ENCODE data around the gene PRC1.

Gene PRC1

GRCh38 chr15:90921887-90922286 lies 72.4 kb downstream of the PRC1 start:
- H3K27ac ChIP-seq, result no peak overlapping the region
- TF ChIP-seq CTCF (IDR thresholded peaks at IDR 0.05), result no peak
- no peak for TF ChIP-seq ZFX (IDR thresholded peaks at IDR 0.05; ENCODE audit: borderline replicate concordance)

- TF ChIP-seq CTCF (IDR thresholded peaks at IDR 0.05) (no peak), ZFX (IDR thresholded peaks at IDR 0.05; ENCODE audit: borderline replicate concordance) (no peak)
- H3K27ac ChIP-seq, result no peak overlapping the region
Observed at GRCh38 chr15:90918835-90919234, 75.5 kb downstream of the PRC1 start.

GRCh38 chr15:90918034-90918788 lies 76.1 kb downstream of the PRC1 start:
- TF ChIP-seq CTCF (IDR thresholded peaks at IDR 0.05) (no peak), ZFX (IDR thresholded peaks at IDR 0.05; ENCODE audit: borderline replicate concordance) (no peak)
- no peak overlapping the region for H3K27ac ChIP-seq

GRCh38 chr15:90917569-90917968 lies 76.8 kb downstream of the PRC1 start:
- TF ChIP-seq ZFX (IDR thresholded peaks at IDR 0.05; ENCODE audit: borderline replicate concordance), result no peak
- TF ChIP-seq CTCF (IDR thresholded peaks at IDR 0.05), result no peak
- H3K27ac ChIP-seq, result no peak overlapping the region

GRCh38 chr15:90916461-90916860 lies 77.9 kb downstream of the PRC1 start:
- no peak overlapping the region for H3K27ac ChIP-seq

More at GRCh38 chr15:90916461-90916860, 77.9 kb downstream of the PRC1 start:
- TF ChIP-seq CTCF (IDR thresholded peaks at IDR 0.05) (no peak), ZFX (IDR thresholded peaks at IDR 0.05; ENCODE audit: borderline replicate concordance) (no peak)

Measured in 22Rv1 (cell line).